IgD-negative memory B cell (primary cell): Measurements from ENCODE around the gene TMED8. TPM values are rescaled to one million over a fixed set of nuclear protein-coding genes. Genes with fewer than 3 reads are reported as not detected.
"Not testable (repeated sequence)": the region's sequence is repeated elsewhere in the genome, so short reads cannot be mapped to it uniquely, and the experiment has no call there.

Experiments
- H3K27ac Mint-ChIP-seq, 3 donors: one replicate each; pipeline ENCODE4 v1.8.0; 2020 to 2022; ENCODE audit warnings: mild to moderate bottlenecking in 3 of 3, mixed read lengths in 3 of 3, moderate library complexity in 1 of 3
- H3K27me3 Mint-ChIP-seq: one replicate; pipeline ENCODE4 v1.8.0; 2021; ENCODE audit warnings: mixed read lengths
- H3K36me3 Mint-ChIP-seq: one replicate; pipeline ENCODE4 v1.8.0; 2020; ENCODE audit warnings: mild to moderate bottlenecking, mixed read lengths
- H3K4me1 Mint-ChIP-seq, 3 donors: one replicate each; pipeline ENCODE4 v1.8.0; 2020 to 2022; ENCODE audit warnings: mixed read lengths in 3 of 3, mild to moderate bottlenecking in 1 of 3
- H3K4me3 Mint-ChIP-seq, 4 donors: one replicate each; pipeline ENCODE4 v1.8.0; 2020 to 2022; ENCODE audit warnings: mild to moderate bottlenecking in 4 of 4, mixed read lengths in 4 of 4, moderate library complexity in 3 of 4
- H3K9me3 Mint-ChIP-seq, 3 donors: one replicate each; pipeline ENCODE4 v1.8.0; 2020 to 2021; ENCODE audit warnings: mixed read lengths in 3 of 3, mild to moderate bottlenecking in 1 of 3
- polyA plus RNA-seq: library from polyadenylated mRNA; unstranded; fragments of 300-500 nt; fragmentation: Illumina TruSeq; gene quantifications from one replicate; pipeline ENCODE4 v1.2.3, GENCODE V29; 2021

The TMED8 gene, protein sequence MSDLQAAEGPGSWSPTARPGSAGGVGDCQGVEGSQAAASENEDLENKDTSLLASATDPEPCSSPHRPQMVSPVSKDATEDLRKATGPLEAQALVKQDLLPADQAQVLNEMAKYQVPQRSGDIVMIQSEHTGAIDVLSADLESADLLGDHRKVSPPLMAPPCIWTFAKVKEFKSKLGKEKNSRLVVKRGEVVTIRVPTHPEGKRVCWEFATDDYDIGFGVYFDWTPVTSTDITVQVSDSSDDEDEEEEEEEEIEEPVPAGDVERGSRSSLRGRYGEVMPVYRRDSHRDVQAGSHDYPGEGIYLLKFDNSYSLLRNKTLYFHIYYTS
- polyA plus RNA-seq = 18.9 TPM

DNA sequence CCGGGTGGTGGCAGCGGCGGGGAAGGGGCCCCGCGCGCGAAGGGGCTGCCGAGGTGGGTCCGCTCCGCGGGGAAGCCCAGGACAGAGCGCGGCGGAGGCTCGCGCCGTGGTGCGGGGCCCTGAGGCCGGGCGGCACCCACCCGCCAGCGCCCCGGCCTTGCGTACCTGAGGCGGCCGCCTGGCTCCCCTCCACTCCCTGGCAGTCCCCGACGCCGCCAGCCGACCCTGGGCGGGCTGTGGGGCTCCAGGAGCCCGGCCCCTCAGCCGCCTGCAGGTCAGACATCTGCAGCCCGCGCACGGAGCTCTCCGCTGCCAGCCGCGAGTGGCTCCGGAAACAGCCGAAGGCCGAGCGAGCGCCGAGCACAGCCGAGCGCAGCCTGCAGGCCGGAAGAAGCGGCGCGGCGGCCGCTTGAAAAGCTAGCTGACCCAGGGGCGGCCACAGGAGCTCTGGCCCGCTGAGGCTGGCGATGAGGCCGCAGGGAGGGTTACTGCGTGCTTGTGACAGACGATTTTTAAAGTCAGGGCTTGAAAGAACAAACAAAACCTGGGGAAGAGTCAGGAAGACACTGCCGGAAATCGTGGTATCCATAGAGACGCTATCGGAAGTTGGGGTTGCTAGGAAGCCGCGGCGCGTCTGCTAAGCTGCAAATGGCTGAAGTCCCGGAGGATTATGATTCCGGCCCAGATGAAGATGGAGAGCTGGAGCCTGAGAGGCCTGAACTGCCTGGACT, at the start of gene TMED8, which contains the start of gene SAMD15:
Gene TMED8, minus strand, starts transcription at position 324 of the 731 bp plus-strand sequence. Its CDS starts 41 bp downstream, at position 283.
Gene SAMD15, plus strand, starts transcription at position 609 of the 731 bp plus-strand sequence. Its CDS starts 40 bp downstream, at position 649.
- peaks cover 3% of the 10 kb centered on the region for H3K36me3 Mint-ChIP-seq
- peak within 1 kb of the TSS in 2 of 4 donors; percentile 91 to 99 for H3K4me3 Mint-ChIP-seq
- peak within 1 kb of the TSS; percentile 89 to 95 (median 94) for H3K27ac Mint-ChIP-seq
- peaks cover 0 to 3% (median 0%) of the 10 kb centered on the region in 3 donors for H3K9me3 Mint-ChIP-seq
- peaks cover 1% of the 10 kb centered on the region for H3K27me3 Mint-ChIP-seq
- H3K4me1 Mint-ChIP-seq = peaks cover 30 to 37% (median 36%) of the 10 kb centered on the region in 3 donors

DNA sequence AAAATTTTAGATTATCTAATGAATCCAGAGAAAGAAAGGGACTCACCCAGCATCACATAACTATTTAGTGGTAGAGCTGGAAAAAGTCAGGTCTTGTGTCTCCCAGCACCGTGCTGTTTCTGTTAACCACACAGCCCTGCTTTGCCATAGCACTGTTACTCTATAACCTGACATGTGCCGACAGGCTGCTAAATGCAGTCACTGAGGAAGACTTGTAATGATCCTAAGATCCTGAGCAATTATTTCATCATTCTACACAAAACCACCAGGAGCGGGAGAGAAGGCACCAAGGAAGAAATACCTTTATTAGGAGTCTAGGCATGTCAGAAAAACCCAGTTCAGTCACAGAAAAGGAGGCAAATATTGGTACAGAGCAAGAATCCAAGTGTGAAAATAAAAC, 49.5 kb upstream of the TMED8 start:
- Mint-ChIP-seq H3K36me3 (peaks cover 38% of the 10 kb centered on the region), H3K27ac (no peak overlapping the region), H3K9me3 (peaks cover 0 to 5% (median 3%) of the 10 kb centered on the region in 3 donors), H3K4me3 (no peak overlapping the region), H3K4me1 (no peaks in the 10 kb centered on the region), H3K27me3 (no peaks in the 10 kb centered on the region)

DNA sequence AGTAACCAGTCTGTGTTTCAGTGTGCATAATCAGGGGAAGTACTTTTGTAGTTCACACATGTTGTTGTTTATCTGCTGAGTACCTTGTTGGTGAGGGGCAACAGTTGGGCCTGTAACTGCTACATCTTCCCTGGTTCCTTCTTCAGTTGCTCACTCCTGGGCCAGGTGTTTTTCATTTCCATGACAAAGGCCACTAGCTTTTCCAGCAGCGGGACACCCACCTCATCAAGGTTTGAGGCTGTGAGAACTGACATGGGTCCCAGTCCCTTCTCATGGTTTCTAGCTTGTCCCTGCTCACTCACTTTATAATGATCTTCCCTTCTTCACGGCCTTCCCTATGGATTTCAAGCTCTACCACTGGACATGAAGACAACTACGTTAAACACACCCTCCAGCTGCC, 48.0 kb upstream of the TMED8 start:
- Mint-ChIP-seq H3K9me3 (peaks cover 0 to 13% (median 7%) of the 10 kb centered on the region in 3 donors), H3K27me3 (no peaks in the 10 kb centered on the region), H3K4me3 (no peak overlapping the region), H3K27ac (peak overlapping the region in 1 of 3 donors; percentile 13), H3K4me1 (no peaks in the 10 kb centered on the region), H3K36me3 (peaks cover 38% of the 10 kb centered on the region)

DNA sequence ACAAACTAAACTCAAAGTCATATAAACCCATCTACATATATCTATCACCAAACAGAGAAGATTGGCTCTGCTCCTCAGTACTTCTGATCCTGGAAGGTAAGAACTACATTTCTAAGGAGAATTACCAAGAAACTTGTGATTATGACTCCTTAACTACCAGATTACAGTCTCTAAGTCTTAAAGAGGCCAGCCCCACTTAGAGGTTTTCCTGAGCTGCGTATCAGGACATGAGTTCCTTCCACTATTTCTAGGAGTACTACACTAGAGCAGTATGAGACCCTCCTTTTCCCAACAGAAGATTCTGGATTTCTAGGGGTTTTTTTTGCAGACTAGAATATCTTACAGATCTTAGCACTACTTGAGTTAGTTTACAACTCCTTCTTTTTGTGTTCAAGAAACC, 46.5 kb upstream of the TMED8 start, which contains the start of gene NOXRED1:
Gene NOXRED1, minus strand, starts transcription at position 101 of the 400 bp plus-strand sequence. CDS start 634 bp downstream, outside the sequence.
- no peaks in the 10 kb centered on the region for H3K4me1 Mint-ChIP-seq
- no peaks in the 10 kb centered on the region for H3K27me3 Mint-ChIP-seq
- H3K4me3 Mint-ChIP-seq = no peak within 1 kb of the TSS
- H3K27ac Mint-ChIP-seq = peak within 1 kb of the TSS in 2 of 3 donors; percentile 13 to 26
- H3K36me3 Mint-ChIP-seq = peaks cover 29% of the 10 kb centered on the region
- H3K9me3 Mint-ChIP-seq = peaks cover 0 to 20% (median 11%) of the 10 kb centered on the region in 3 donors

DNA sequence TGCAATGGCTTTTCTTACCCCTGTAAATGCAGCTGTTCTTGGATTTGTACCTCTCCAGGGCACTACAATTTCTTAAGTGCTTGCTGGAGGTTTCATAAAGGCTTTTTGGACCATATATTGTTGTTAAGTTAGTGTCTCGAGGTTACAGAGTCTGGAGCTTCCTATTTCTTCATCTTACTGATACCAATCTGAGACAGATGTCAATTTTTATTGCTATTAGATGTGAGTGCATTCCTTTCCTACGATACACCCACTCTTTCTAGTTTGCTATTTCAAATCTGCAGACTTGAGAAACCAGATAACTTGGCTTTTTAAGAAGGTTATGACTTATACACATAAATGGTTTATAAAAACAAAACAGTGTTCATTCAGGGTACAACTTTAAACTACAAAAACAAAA, 44.3 kb upstream of the TMED8 start:
- Mint-ChIP-seq H3K27ac (no peak overlapping the region), H3K27me3 (no peaks in the 10 kb centered on the region), H3K4me3 (no peak overlapping the region), H3K9me3 (peaks cover 3 to 28% (median 11%) of the 10 kb centered on the region in 3 donors), H3K4me1 (peaks cover 0 to 2% (median 0%) of the 10 kb centered on the region in 3 donors), H3K36me3 (peaks cover 16% of the 10 kb centered on the region)

DNA sequence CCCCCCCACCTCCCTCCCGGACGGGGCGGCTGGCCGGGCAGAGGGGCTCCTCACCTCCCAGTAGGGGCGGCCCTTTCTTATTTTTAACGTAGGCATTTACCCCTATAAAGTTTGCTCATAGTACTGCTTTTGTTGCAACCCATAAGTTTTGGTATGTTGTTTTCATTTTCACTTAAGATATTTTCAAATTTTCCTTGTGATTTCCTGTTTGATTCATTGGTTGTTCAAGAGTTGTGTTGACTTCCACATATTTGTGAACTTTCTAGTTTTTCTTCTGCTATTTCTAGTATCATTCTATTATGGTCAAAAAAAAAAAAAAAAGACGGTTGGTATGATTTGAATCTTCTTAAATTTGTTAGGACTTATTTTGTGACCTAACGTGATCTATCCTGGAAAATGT, 39.9 kb upstream of the TMED8 start:
- Mint-ChIP-seq H3K27ac (no peak overlapping the region), H3K4me1 (peaks cover 0 to 2% (median 0%) of the 10 kb centered on the region in 3 donors), H3K27me3 (no peaks in the 10 kb centered on the region), H3K9me3 (peaks cover 3 to 27% (median 7%) of the 10 kb centered on the region in 3 donors), H3K36me3 (no peaks in the 10 kb centered on the region), H3K4me3 (no peak overlapping the region)

DNA sequence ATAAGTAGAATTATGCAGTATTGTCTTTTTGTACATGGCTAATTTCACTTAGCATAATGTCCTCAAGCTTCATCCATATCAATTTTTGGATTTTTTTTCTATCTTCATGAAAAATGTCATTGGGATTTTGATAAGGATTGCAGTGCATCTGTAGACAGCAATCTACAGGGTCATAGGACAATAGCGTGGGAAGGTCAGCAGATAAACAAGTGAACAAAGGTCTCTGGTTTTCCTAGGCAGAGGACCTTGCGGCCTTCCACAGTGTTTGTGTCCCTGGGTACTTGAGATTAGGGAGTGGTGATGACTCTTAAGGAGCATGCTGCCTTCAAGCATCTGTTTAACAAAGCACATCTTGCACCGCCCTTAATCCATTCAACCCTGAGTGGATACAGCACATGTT, 39.2 kb upstream of the TMED8 start:
- not testable (repeated sequence) for H3K27ac Mint-ChIP-seq, H3K27me3 Mint-ChIP-seq, H3K4me1 Mint-ChIP-seq, H3K4me3 Mint-ChIP-seq, H3K36me3 Mint-ChIP-seq
- H3K9me3 Mint-ChIP-seq = peaks cover 3 to 20% (median 7%) of the 10 kb centered on the region in 3 donors

DNA sequence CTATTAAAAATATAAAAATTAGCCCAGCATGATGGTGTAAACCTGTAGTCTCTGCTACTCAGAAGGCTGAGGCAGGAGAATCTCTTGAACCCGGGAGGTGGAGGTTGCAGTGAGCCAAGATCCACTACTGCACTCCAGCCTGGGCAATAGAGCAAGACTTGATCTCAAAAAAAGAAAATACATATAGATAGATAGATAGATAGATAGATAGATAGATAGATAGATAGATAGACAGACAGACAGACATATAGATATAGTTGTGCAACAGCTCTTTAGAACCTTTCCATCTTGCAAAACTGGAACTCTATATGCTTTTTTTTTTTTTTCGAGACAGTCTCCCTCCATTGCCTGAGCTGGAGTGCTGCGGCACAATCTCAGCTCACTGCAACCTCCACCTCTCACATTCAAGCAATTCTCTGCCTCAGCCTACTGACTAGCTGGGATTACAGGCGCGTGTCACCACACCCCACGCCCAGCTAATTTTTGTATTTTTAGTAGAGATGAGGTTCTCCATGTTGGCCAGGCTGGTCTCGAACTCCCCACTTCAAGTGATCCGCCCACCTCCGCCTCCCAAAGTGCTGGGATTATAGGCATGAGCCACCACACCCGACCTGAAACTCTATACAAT, 38.6 kb upstream of the TMED8 start:
- not testable (repeated sequence) for H3K4me3 Mint-ChIP-seq, H3K27ac Mint-ChIP-seq, H3K36me3 Mint-ChIP-seq, H3K4me1 Mint-ChIP-seq, H3K27me3 Mint-ChIP-seq
- H3K9me3 Mint-ChIP-seq = peaks cover 3 to 19% (median 7%) of the 10 kb centered on the region in 3 donors

DNA sequence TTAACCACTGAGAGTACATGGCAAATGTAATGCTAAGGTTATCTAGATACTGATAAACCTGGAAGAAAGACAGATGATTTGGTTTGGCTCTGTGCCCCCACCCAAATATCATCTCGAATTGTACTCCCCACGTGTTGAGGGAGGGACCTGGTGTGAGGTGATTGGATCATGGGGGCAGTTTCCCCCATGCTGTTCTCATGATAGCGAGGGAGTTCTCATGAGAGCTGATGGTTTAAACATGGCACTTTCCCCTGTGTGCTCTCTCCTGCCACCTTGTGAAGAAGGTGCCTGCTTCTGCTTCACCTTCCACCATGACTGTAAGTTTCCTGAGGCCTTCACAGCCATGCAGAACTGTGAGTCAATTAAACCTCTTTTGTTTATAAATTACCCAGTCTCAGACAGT, 32.2 kb upstream of the TMED8 start:
- Mint-ChIP-seq H3K36me3 (no peaks in the 10 kb centered on the region), H3K4me1 (peaks cover 0 to 10% (median 8%) of the 10 kb centered on the region in 3 donors), H3K27ac (no peak overlapping the region), H3K27me3 (no peaks in the 10 kb centered on the region), H3K9me3 (no peaks in the 10 kb centered on the region), H3K4me3 (no peak overlapping the region)

DNA sequence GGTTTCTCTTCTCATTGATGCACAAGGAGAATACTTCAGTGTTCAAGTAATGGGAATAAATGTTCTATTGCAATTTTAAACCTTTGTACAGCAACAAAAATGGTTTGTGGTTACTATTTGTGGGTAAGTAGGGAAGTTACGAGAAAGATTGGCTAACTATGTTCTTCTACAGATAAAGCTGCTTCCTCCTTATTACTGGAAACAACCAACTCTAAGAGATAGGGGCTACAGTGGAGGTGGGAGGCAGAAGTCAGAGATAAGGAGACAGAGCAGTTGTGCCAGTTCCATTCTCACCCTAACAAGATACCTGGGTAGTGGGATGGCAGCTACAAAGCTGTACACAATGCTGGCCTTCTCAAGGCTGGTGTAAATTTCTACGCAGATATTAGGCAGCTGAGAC, 30.3 kb upstream of the TMED8 start:
- H3K27ac Mint-ChIP-seq = no peak overlapping the region
- peaks cover 0 to 10% (median 8%) of the 10 kb centered on the region in 3 donors for H3K4me1 Mint-ChIP-seq
- H3K9me3 Mint-ChIP-seq = no peaks in the 10 kb centered on the region
- H3K4me3 Mint-ChIP-seq = no peak overlapping the region
- H3K36me3 Mint-ChIP-seq = no peaks in the 10 kb centered on the region
- no peaks in the 10 kb centered on the region for H3K27me3 Mint-ChIP-seq

DNA sequence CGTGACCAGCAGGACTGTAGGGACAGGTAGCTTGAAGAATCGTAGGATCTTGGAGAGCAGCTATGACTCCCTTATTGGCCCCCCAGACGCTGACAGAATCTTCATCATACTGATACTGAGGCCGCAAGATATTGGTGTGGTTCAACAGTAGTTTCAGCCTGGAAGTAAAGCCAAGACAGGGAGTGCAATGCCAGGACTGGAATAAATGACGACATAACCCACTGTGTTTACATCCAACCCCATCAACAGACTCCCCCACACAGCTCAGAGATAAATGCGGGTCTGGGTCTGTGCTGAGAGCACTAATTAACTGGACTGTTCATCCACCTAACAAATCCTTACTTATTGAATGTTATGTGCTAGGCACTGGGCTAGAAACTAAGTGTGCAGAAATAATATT, 29.8 kb upstream of the TMED8 start:
- Mint-ChIP-seq H3K9me3 (no peaks in the 10 kb centered on the region), H3K4me1 (peaks cover 0 to 10% (median 8%) of the 10 kb centered on the region in 3 donors), H3K27me3 (no peaks in the 10 kb centered on the region), H3K4me3 (no peak overlapping the region), H3K36me3 (no peaks in the 10 kb centered on the region), H3K27ac (no peak overlapping the region)

DNA sequence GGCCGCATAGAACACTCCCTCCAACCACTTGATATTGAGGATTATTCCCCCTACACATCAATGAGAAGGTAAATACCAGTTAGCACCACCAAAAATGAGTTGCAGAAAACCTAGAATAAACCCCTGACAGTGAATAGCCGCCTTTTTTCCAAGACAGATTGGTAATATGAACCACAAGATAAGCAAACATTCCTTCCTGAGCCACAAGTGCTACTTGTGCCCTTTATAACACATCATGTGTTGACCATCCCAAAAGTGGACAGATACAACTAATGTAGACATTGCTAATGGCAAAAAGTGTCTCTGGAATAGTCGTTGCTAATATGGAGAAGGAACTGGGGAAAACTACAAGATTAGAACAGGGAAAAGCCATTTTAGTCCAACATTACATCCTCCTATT, 29.2 kb upstream of the TMED8 start:
- H3K9me3 Mint-ChIP-seq = no peaks in the 10 kb centered on the region

DNA sequence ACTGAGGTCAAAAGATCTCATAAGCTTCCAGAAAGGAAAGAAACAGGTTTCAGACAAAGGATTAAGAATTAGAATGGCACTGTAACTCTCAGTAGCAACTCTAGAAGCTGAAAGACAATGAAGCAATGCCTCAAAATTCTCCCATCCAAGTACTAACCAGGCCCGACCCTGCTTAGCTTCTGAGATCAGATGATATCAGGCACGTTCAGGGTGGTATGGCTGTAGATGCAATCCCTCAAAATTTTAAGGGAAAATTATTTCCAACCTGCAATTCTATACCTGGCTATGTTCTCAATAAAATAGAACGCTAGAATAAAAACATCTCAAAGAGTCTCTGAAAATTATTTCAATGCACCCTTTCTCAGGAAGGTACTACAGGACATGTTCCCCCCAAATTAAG, 26.9 kb upstream of the TMED8 start:
- H3K4me1 Mint-ChIP-seq = peaks cover 0 to 7% (median 5%) of the 10 kb centered on the region in 3 donors
- H3K27me3 Mint-ChIP-seq = no peaks in the 10 kb centered on the region
- H3K9me3 Mint-ChIP-seq = no peaks in the 10 kb centered on the region
- H3K27ac Mint-ChIP-seq = no peak overlapping the region
- peaks cover 4% of the 10 kb centered on the region for H3K36me3 Mint-ChIP-seq
- no peak overlapping the region for H3K4me3 Mint-ChIP-seq

More for the DNA sequence above, 29.2 kb upstream of the TMED8 start:
- Mint-ChIP-seq H3K27ac (no peak overlapping the region), H3K27me3 (no peaks in the 10 kb centered on the region), H3K36me3 (no peaks in the 10 kb centered on the region), H3K4me1 (peaks cover 0 to 10% (median 8%) of the 10 kb centered on the region in 3 donors), H3K4me3 (no peak overlapping the region)

DNA sequence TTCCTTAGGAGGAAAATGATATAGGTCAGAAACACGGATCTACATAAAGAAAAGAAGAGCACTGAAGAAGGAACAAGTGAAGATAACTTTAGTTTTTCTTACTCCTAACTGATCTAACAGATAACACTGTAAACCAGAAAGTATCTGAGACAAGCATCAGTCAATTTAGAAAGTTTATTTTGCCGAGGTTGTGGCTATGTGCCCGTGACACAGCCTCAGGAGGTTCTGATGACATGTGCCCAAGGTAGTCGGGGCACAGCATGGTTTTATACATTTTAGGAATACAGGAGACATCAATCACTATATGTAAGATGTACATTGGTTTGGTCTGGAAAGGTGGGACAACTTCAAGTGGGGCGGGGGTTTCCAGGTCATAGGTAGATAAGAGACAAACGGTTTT, 23.3 kb upstream of the TMED8 start:
- H3K9me3 Mint-ChIP-seq = no peaks in the 10 kb centered on the region
- H3K4me1 Mint-ChIP-seq = no peaks in the 10 kb centered on the region
- H3K27me3 Mint-ChIP-seq = no peaks in the 10 kb centered on the region
- no peak overlapping the region for H3K4me3 Mint-ChIP-seq
- H3K27ac Mint-ChIP-seq = no peak overlapping the region
- peaks cover 5% of the 10 kb centered on the region for H3K36me3 Mint-ChIP-seq

DNA sequence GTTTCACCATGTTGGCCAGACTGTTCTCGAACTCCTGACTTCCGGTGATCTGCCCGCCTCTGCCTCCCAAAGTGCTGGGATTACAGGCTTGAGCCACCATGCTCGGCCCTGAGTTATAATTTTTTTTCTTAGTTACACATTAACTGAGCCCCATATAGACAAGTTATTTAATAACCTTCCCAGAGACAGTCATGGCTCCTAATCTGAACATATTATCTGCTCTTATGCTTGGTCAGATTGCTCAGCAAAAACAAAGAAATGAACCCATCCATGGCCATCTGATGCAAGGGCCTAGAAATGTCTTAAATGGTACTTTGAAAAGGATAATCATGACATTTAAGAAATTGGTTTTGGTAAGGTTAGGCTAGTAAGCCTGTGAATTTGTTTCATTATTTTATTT, 13.3 kb upstream of the TMED8 start:
- no peak overlapping the region for H3K4me3 Mint-ChIP-seq
- H3K27me3 Mint-ChIP-seq = no peaks in the 10 kb centered on the region
- H3K4me1 Mint-ChIP-seq = no peaks in the 10 kb centered on the region
- no peak overlapping the region for H3K27ac Mint-ChIP-seq
- no peaks in the 10 kb centered on the region for H3K9me3 Mint-ChIP-seq
- H3K36me3 Mint-ChIP-seq = no peaks in the 10 kb centered on the region
